ENCODE data around the gene FKBP15.
A peak's percentile ranks its signal among the peaks of the same experiment; 100 is the strongest.

FKBP15 gene

GRCh38 chr9:113227436-113227835 is 6.4 kb upstream of the FKBP15 start:
- no peak for DNase-seq

- DNase-seq, result no peak
Observed at GRCh38 chr9:113223963-113224362, 2.9 kb upstream of the FKBP15 start.

GRCh38 chr9:113222482-113222841 is 1.4 kb upstream of the FKBP15 start:
- DNase-seq, result no peak

- DNase-seq, result no peak
Observed at GRCh38 chr9:113221800-113222481, 864 bp upstream of the FKBP15 start.

- DNase-seq, result peak; percentile 42
Observed at GRCh38 chr9:113220467-113221002, 542 bp downstream of the FKBP15 start.

- DNase-seq, result peak; percentile 83
Observed at GRCh38 chr9:113219969-113220368, 1.1 kb downstream of the FKBP15 start.

GRCh38 chr9:113219186-113219936 is 1.7 kb downstream of the FKBP15 start:
- DNase-seq, result no peak

GRCh38 chr9:113216406-113216805 is 4.7 kb downstream of the FKBP15 start:
- DNase-seq, result no peak

- peak; percentile 27 for DNase-seq
Observed at GRCh38 chr9:113215132-113215531, 5.9 kb downstream of the FKBP15 start.

GRCh38 chr9:113210815-113211214 is 10.3 kb downstream of the FKBP15 start:
- no peak for DNase-seq

GRCh38 chr9:113205861-113206260 is 15.2 kb downstream of the FKBP15 start:
- no peak for DNase-seq

- DNase-seq, result no peak
Observed at GRCh38 chr9:113205432-113205831, 15.6 kb downstream of the FKBP15 start.

GRCh38 chr9:113199683-113200329 is 21.3 kb downstream of the FKBP15 start:
- DNase-seq, result no peak

GRCh38 chr9:113192455-113192854 is 28.6 kb downstream of the FKBP15 start:
- DNase-seq, result no peak

GRCh38 chr9:113187929-113188595 is 33.0 kb downstream of the FKBP15 start:
- peak; percentile 11 for DNase-seq

GRCh38 chr9:113186137-113186755 is 34.8 kb downstream of the FKBP15 start:
- DNase-seq, result no peak

GRCh38 chr9:113185271-113185670 is 35.8 kb downstream of the FKBP15 start:
- DNase-seq, result no peak

GRCh38 chr9:113184539-113184938 is 36.5 kb downstream of the FKBP15 start:
- no peak for DNase-seq

GRCh38 chr9:113183956-113184488 is 37.1 kb downstream of the FKBP15 start:
- DNase-seq, result no peak

- DNase-seq, result no peak
Observed at GRCh38 chr9:113181165-113181564, 39.9 kb downstream of the FKBP15 start.

- DNase-seq, result no peak
Observed at GRCh38 chr9:113179839-113180238, 41.2 kb downstream of the FKBP15 start.

GRCh38 chr9:113178087-113178486 is 43.0 kb downstream of the FKBP15 start:
- no peak for DNase-seq

All from activated CD4-positive, alpha-beta T cell treated with anti-CD3 and anti-CD28 coated beads, Interleukin-10, Interleukin-2, amounts not matched to agents 100 ng/mL and 50 ng/mL, durations not matched to agents 16 hours and 8 hours (primary cell).